HG03159 (cell line): ENCODE results near the gene CDC14A.
"Not testable (repeated sequence)": the region's sequence is repeated elsewhere in the genome, so short reads cannot be mapped to it uniquely, and the experiment has no call there.

Source experiments
- ATAC-seq: cut with Tn5 transposase; IDR thresholded peaks from one replicate; pipeline ENCODE4 v1.9.1; 2021; ENCODE audit warnings: mild to moderate bottlenecking, moderate library complexity; ENCODE audit not compliant: unreplicated experiment

Gene CDC14A

DNA sequence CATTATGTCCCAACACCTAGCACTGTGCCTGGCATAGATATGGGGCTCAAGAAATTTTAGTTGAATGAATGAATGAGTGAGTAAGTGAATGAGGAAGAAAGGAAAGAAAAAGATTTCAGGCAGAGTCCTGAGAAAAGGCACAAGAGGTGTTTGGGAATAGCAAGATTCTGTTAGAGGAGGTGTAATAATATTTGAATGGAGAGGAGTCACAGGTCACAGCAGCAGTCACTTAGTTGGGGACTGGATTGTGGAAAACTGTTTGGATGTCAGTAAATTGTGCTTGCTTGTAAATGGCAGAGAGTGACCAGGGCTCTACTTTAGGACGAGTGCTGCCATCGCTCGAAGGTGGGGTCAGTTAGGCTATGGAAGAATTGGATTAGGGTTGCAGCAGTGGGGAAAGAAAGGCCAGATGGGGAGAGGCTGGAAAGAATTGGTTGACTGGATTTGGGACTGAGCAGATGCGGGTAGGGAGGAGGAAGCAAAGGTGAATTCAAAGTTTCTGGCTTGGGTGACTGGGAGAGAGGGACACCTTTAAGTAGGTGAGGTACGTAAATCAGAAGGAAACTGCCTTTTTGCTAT lies 9.3 kb downstream of the CDC14A start:
- ATAC-seq, result no peak

- ATAC-seq, result no peak
Measured at GRCh38 chr1:100362821-100363466, 10.6 kb downstream of the CDC14A start.

DNA sequence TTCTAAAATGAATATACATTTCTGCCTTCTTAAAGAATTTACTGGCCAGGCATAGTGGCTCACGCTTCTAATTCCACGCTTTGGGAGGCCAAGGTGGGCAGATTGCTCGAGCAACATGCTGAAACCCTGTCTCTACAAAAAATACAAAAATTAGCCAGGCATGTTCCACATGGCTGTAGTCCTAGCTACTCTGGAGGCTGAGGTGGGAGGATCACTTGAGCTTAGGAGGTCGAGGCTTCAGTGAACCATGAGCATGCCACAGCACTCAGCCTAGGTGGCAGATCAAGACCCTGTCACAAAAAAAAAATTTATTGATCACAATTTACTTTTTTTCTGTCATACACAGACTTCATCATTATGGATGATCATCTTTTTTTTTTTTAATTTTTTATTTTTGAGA lies 11.5 kb downstream of the CDC14A start:
- ATAC-seq, result no peak

DNA sequence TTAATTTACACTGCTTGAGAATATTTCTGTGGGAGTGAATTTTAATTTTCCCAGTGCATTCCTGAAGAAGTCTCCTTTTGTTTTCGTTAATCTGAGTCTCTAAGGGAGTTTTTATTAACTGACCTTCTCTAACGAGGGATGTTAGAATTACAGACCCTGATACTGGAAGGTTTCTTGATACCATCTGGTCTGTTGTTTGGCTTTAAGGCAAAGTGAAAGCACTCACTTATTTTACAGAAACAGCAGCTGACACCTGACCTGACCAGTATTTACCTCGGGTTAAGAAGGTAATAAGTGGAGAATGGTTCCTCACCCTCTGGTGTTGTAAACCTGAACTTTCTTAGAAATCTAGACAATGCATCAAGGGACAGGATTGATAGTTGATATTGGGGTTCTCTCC lies 12.4 kb downstream of the CDC14A start:
- ATAC-seq, result no peak

- ATAC-seq, result no peak
Measured at GRCh38 chr1:100366209-100366525, 13.9 kb downstream of the CDC14A start.

DNA sequence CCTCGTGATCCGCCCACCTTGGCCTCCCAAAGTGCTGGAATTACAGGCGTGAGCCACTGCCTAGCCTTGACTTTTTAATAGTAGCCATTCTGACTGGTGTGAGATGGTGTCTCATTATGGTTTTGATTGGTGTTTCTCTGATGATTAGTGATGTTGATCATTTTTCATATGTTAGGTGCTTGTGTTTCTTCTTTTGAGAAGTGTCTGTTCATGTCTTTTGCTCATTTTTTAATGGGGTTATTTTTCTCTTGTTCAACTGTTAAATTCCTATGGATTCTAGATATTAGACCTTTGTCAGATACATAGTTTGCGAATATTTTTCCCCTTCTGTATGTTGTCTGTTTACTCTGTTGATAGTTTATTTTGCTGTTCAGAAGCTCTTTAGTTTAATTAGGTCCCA lies 17.0 kb downstream of the CDC14A start:
- ATAC-seq, result not testable (repeated sequence)

- not testable (repeated sequence) for ATAC-seq
Measured at GRCh38 chr1:100373953-100374352, 21.6 kb downstream of the CDC14A start.

GRCh38 chr1:100376890-100377289 lies 24.6 kb downstream of the CDC14A start:
- ATAC-seq, result not testable (repeated sequence)

DNA sequence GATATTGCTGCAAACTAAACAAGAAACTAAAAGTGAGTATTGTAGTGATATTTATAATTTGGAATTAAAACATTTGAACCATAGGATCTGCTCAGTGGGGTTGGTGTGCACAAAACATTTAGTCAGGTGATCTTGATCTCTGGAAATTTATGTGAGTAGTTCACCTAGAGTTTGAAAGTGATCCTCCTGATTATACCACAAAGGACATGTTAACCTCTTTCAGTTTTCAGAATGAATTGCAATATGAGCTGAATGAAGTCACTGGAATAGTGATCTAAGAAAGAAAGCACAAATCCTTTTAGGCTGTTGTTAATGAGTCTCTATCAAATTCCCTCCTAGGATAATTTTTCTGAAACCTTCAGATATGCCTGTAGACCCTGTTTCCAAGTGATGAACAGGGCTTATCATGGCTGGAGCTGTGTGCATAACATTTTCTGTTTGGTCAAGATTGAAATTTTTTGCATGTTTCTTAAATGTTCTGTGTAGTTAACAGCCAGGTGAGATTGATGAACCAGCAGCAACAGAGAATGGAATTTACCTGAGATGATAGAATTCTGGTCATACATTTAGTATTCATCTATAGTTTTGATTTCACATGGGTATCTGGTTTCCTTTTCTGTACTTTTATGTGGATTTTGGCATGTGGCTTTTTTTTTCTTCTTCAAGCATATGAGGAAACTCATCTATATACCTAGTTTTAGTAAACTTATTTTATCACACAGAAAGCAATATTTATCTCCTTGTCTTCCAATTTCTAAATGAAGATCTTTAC lies 25.5 kb downstream of the CDC14A start:
- peak; percentile 93 for ATAC-seq

DNA sequence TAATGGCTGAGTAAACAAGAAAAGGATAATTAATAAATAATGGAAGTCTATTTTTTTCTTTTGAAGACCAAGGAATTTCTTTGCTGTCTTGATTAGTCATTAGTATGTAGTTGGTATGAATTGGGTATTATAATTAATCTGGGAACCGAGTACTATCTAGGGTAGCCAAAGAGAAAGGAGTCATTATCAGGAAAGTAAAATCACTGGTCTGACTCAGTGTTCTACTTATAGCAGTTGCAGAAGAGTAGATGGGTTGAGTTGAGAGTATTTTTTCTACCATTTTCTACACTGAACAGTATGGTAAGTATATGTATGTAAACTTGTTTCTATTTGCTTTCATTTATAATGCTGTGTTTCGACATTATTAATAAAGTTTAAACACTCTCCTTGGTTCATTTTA lies 26.6 kb downstream of the CDC14A start:
- ATAC-seq, result no peak

DNA sequence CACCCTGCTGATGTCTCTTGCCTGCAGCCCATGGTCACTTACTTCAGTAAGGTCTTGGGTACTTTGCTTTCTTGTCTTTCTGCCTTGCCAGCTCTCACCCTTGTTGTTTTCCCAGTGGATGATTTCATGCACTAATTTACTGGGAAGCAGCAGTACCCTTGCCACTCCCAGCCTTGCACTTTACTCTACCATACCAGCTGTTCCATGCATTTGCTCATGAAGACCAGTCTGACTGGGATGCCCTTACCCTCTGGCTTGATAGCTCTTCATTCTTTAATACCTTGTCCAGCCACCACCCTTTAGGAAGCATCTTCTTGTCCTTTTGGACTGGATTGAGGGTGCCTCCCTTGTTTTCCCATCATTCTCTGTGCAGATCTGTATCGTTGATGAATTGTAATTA lies 28.3 kb downstream of the CDC14A start:
- no peak for ATAC-seq

DNA sequence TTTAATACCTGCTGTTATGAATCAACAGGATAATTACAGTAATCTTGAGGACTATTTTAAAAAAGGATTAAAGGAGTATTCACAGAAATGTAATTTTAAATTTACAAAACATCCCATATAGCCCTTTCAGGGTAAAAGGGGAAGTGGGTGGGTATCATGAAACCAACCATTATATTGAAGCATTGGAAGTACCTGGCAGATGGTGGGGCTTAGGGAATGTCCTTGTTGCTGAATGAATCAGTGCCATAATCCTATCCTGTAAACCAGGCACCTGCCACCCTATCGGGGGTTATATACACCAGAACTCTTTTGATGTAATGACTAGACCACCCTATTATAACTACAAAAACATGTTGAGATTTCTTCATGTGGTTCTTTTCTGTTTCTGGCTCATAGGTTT lies 30.4 kb downstream of the CDC14A start:
- ATAC-seq, result no peak

GRCh38 chr1:100383743-100384405 lies 31.6 kb downstream of the CDC14A start:
- no peak for ATAC-seq

- ATAC-seq, result no peak
Measured at GRCh38 chr1:100387209-100387608, 34.9 kb downstream of the CDC14A start.

- ATAC-seq, result no peak
Measured at GRCh38 chr1:100387657-100388350, 35.5 kb downstream of the CDC14A start.

GRCh38 chr1:100390531-100390930 lies 38.2 kb downstream of the CDC14A start:
- ATAC-seq, result no peak

DNA sequence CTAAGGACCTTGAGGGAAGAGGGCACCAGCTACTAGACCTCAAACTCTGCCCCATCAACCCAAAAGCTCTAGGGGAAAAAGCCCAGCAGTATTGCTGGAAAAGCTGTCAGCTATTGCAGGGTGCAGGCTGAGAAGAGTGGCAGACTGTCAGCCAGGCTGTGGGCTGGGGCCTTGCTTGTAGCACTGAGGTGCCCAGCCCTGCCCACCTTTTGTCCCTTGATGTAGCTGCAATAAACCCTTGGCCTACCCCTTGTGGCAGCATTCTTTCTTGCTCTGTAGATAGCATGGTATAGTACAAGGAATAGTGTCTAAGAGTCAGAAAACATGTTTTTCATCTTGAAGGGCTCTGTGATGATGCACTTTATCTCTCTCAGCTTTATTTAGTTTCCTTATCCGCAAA lies 39.4 kb downstream of the CDC14A start:
- ATAC-seq, result no peak

- ATAC-seq, result no peak
Measured at GRCh38 chr1:100392756-100393155, 40.5 kb downstream of the CDC14A start.

DNA sequence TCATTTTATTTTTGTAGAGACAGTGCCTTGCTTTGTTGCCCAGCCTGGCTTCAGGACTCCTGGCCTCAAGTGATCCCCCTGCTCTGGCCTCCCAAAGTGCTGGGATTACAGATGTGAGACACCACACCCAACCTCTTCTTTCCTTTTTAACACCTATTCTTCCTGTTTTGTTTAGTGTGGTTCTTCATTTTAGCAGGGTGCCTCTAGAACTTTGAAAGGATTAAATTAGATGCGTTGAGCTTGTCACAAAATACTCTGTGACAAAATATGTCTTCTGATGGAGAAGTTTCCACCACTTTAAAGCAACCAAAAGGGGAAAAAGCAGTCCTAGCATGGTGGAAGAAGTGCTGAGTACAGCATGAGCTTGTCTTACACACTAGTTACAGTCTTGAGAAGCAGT lies 42.0 kb downstream of the CDC14A start:
- ATAC-seq, result no peak

- ATAC-seq, result no peak
Measured at GRCh38 chr1:100395913-100396312, 43.6 kb downstream of the CDC14A start.

DNA sequence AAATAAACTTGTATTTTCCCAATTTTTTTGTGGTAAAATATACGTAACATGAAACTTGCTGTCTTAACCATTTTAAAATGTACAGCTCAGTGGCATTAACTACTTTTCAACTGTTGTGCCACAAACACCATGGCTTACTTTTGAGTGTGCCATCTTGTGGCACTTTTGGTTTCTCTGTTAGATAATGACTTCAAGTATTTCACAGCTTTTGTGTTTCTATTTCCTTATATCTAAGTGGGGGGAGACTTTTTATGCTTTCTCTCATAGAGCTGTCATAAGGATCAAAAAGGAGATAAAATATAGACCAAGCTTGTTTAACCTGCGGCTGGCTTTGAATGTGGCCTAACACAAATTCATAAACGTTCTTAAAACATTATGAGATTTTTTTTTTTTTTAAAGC lies 44.3 kb downstream of the CDC14A start:
- ATAC-seq, result no peak
